ENCODE measurements around the gene CCDC150.
"Not testable (repeated sequence)": the region's sequence is repeated elsewhere in the genome, so short reads cannot be mapped to it uniquely, and the experiment has no call there.

CCDC150 gene

DNA sequence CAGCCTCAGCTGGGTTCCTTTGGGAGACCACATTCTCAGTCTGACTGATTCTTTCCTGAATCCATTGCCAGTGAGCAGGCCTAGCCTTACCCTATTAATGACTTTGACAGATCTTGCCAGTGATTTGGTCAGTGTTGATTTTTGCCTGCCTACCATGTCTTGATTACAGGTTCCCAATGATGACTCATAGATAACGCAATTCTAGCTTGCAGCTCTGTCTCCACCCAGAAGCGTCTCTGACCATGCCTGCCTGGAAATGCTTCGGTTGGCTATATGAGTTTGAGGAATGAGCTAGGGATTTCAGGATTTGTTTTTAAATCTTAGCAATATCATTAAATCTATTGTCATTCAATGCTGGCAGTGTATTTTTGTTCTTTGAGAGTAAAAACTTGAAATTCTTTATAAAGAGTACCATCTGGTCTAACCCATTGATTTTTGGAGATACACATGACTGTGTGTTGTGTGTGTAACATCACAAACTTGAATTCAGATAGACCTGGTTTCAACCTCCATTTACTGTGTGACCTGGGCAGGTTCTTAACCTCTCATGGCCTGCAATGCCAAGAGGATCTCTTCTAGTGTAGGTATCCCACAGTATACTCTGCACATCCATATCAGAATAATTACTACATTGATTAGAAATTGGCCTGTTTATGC, 57.0 kb downstream of the CCDC150 start:
- FAIRE-seq (no peak), DNase-seq (ENCODE audit: insufficient read length, low spot score) (no peak)
- TF ChIP-seq POU2F2 (IDR thresholded peaks at IDR 0.05; ENCODE audit: low read depth, low read length) = no peak
- no peak for TF ChIP-seq POLR2AphosphoS5 (IDR thresholded peaks at IDR 0.05; ENCODE audit: low read depth, low read length)
- TF ChIP-seq POLR2A (IDR thresholded peaks at IDR 0.05; ENCODE audit: low read depth, low read length) = no peak
- TF ChIP-seq PAX5 (IDR thresholded peaks at IDR 0.05; ENCODE audit: insufficient read depth, low read length, severe bottlenecking) = no peak
- TF ChIP-seq TAF1 (IDR thresholded peaks at IDR 0.05; ENCODE audit: low read depth, low read length) = no peak
- TF ChIP-seq SPI1 (IDR thresholded peaks at IDR 0.05; ENCODE audit: low read depth, low read length) = no peak

DNA sequence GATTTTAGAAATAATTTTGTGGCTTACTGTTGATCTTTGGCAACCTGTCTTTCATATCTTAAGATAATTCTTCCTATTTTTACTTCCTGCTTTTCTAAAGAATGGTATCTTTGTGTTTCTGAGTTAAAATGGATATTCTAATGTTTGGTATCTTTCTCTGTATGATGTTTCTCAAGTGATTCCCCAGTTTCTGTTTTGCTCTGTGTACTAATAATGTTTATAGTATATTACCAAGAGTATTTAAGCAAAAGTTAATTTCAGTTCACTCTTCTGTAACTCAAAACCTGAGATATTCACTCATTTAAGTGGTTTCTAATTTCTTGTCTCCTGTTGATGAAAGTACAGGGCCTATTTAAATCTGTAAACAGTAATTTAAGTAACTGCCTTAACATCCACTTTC, 58.3 kb downstream of the CCDC150 start:
- DNase-seq (ENCODE audit: insufficient read length, low spot score) = no peak
- no peak for FAIRE-seq
- TF ChIP-seq TAF1 (IDR thresholded peaks at IDR 0.05; ENCODE audit: low read depth, low read length) (no peak), POLR2A (IDR thresholded peaks at IDR 0.05; ENCODE audit: low read depth, low read length) (no peak), SPI1 (IDR thresholded peaks at IDR 0.05; ENCODE audit: low read depth, low read length) (no peak), PAX5 (IDR thresholded peaks at IDR 0.05; ENCODE audit: insufficient read depth, low read length, severe bottlenecking) (no peak), POU2F2 (IDR thresholded peaks at IDR 0.05; ENCODE audit: low read depth, low read length) (no peak), POLR2AphosphoS5 (IDR thresholded peaks at IDR 0.05; ENCODE audit: low read depth, low read length) (no peak)

- FAIRE-seq = no peak
- DNase-seq (ENCODE audit: insufficient read length, low spot score) = no peak
- TF ChIP-seq PAX5 (IDR thresholded peaks at IDR 0.05; ENCODE audit: insufficient read depth, low read length, severe bottlenecking) (no peak), POLR2AphosphoS5 (IDR thresholded peaks at IDR 0.05; ENCODE audit: low read depth, low read length) (no peak), POU2F2 (IDR thresholded peaks at IDR 0.05; ENCODE audit: low read depth, low read length) (no peak), SPI1 (IDR thresholded peaks at IDR 0.05; ENCODE audit: low read depth, low read length) (no peak), TAF1 (IDR thresholded peaks at IDR 0.05; ENCODE audit: low read depth, low read length) (no peak), POLR2A (IDR thresholded peaks at IDR 0.05; ENCODE audit: low read depth, low read length) (no peak)
Measured at GRCh38 chr2:196702641-196703040, 63.1 kb downstream of the CCDC150 start.

- no peak for DNase-seq (ENCODE audit: insufficient read length, low spot score)
Measured at GRCh38 chr2:196703695-196704094, 64.2 kb downstream of the CCDC150 start.

DNA sequence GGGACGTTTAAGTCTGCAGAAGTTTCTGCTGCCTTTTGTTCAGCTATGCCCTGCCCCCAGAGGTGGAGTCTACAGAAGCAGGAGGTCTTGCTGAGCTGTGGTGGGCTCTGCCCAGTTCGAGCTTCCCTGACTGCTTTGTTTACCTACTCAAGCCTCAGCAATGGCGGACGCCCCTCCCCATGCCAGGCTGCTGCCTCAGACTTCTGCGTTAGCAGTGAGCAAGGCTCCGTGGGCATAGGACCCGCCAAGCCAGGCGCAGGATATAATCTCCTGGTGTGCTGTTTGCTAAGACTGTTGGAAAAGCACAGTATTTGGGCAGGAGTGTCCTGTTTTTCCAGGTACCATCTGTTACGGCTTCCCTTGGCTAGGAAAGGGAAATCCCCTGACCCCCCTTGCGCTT, 70.5 kb downstream of the CCDC150 start:
- not testable (repeated sequence) for DNase-seq (ENCODE audit: insufficient read length, low spot score); FAIRE-seq

More at GRCh38 chr2:196703695-196704094, 64.2 kb downstream of the CCDC150 start:
- no peak for FAIRE-seq
- TF ChIP-seq POU2F2 (IDR thresholded peaks at IDR 0.05; ENCODE audit: low read depth, low read length) (no peak), SPI1 (IDR thresholded peaks at IDR 0.05; ENCODE audit: low read depth, low read length) (no peak)

- no peak for FAIRE-seq
- TF ChIP-seq POLR2A (IDR thresholded peaks at IDR 0.05; ENCODE audit: low read depth, low read length) (no peak), PAX5 (IDR thresholded peaks at IDR 0.05; ENCODE audit: insufficient read depth, low read length, severe bottlenecking) (no peak), SPI1 (IDR thresholded peaks at IDR 0.05; ENCODE audit: low read depth, low read length) (no peak), TAF1 (IDR thresholded peaks at IDR 0.05; ENCODE audit: low read depth, low read length) (no peak), POU2F2 (IDR thresholded peaks at IDR 0.05; ENCODE audit: low read depth, low read length) (no peak), POLR2AphosphoS5 (IDR thresholded peaks at IDR 0.05; ENCODE audit: low read depth, low read length) (no peak)
- no peak for DNase-seq (ENCODE audit: insufficient read length, low spot score)
Measured at GRCh38 chr2:196711625-196712024, 72.1 kb downstream of the CCDC150 start.

DNA sequence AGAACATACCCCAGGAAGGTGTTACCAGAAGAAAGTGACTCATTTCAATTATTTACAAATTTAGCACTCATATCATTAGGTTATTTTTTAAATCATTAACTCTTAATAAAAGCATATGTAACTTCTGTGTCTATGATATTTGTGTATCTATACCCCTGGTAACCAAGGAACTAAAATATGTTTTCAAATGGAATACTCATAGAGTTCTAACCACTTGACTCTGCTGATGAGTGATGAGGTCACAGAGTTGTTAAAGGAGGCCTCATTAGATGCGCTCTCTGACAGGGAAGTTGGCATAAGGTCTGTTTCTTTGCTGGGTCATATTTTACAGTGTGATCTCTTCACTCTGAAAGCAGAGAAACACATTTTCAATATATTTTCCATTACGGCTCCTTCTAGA, 73.4 kb downstream of the CCDC150 start:
- no peak for FAIRE-seq
- DNase-seq (ENCODE audit: insufficient read length, low spot score) = no peak
- no peak for TF ChIP-seq POLR2A (IDR thresholded peaks at IDR 0.05; ENCODE audit: low read depth, low read length)
- no peak for TF ChIP-seq PAX5 (IDR thresholded peaks at IDR 0.05; ENCODE audit: insufficient read depth, low read length, severe bottlenecking)
- TF ChIP-seq POU2F2 (IDR thresholded peaks at IDR 0.05; ENCODE audit: low read depth, low read length) = no peak
- no peak for TF ChIP-seq SPI1 (IDR thresholded peaks at IDR 0.05; ENCODE audit: low read depth, low read length)
- TF ChIP-seq TAF1 (IDR thresholded peaks at IDR 0.05; ENCODE audit: low read depth, low read length) = no peak
- no peak for TF ChIP-seq POLR2AphosphoS5 (IDR thresholded peaks at IDR 0.05; ENCODE audit: low read depth, low read length)

DNA sequence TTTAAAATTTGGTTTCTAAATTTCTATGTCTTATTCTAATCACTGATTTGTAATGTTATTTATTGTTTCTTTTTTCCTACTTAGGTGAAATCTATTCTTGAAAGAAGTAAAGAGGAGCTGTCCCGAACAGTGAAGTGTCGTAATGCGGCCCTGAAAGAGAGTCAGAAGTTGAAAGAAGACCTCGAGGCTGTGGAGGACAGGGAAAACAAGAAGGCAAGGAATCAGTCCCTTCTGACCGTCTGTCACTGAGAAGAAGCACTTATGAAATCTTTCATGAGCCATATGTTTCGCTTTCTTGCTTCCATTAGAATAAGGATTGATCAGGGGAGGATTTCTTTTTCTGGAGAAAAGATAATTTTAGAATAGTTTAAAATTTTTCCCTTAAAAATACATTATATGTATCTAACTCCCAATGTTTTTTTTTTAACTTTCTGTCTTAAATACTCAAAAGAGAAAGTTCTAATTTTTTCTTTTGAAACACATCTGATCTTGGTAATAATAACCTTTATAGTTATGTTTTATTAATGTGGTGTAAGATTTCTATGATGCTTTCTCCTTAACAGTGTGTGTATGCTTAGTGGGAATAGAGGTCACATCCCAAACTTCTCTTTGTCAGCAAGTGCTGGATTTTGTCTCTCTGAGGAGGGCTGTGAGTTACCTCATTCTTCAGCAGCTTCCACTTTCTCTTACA, 79.0 kb downstream of the CCDC150 start:
- no peak for FAIRE-seq
- no peak for TF ChIP-seq POU2F2 (IDR thresholded peaks at IDR 0.05; ENCODE audit: low read depth, low read length)
- no peak for TF ChIP-seq PAX5 (IDR thresholded peaks at IDR 0.05; ENCODE audit: insufficient read depth, low read length, severe bottlenecking)
- TF ChIP-seq SPI1 (IDR thresholded peaks at IDR 0.05; ENCODE audit: low read depth, low read length) = no peak
- no peak for TF ChIP-seq TAF1 (IDR thresholded peaks at IDR 0.05; ENCODE audit: low read depth, low read length)
- TF ChIP-seq POLR2A (IDR thresholded peaks at IDR 0.05; ENCODE audit: low read depth, low read length) = no peak
- TF ChIP-seq POLR2AphosphoS5 (IDR thresholded peaks at IDR 0.05; ENCODE audit: low read depth, low read length) = no peak
- no peak for DNase-seq (ENCODE audit: insufficient read length, low spot score)

DNA sequence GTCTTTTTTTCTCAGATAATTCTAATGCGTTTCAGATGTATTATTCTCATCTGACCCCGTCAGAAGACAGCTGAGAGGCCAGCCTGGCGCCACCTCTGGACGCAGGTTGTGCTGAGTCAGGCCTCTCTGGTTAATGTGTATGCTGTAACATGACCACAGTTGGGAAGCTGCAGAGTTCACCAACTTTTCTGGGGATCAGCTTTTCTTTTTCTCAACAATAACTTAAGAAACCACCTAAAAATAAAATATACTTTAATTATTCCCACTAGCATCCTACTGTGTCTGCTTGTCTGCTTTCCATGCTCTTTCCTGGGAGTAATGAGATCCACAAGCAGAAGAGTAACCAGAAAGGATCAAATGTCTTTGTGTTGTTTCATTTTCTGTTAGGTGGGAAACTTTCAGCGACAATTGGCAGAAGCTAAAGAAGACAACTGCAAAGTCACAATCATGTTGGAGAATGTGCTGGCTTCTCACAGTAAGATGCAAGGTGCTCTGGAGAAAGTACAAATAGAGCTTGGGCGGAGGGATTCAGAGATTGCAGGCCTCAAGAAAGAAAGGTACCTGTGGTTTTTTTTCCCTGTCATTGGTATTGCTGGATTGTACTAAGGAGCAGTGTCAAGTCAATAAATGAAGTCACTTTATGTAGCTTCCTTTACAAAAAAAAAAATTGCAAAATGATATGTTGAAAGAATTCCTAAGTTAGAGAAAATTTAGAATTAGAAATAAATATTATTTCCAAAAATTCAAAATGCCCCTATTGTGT, 79.8 kb downstream of the CCDC150 start:
- TF ChIP-seq TAF1 (IDR thresholded peaks at IDR 0.05; ENCODE audit: low read depth, low read length) (no peak), POLR2A (IDR thresholded peaks at IDR 0.05; ENCODE audit: low read depth, low read length) (no peak), PAX5 (IDR thresholded peaks at IDR 0.05; ENCODE audit: insufficient read depth, low read length, severe bottlenecking) (no peak), SPI1 (IDR thresholded peaks at IDR 0.05; ENCODE audit: low read depth, low read length) (no peak), POU2F2 (IDR thresholded peaks at IDR 0.05; ENCODE audit: low read depth, low read length) (no peak), POLR2AphosphoS5 (IDR thresholded peaks at IDR 0.05; ENCODE audit: low read depth, low read length) (no peak)
- DNase-seq (ENCODE audit: insufficient read length, low spot score) = no peak
- FAIRE-seq = no peak
